GM12875 (cell line): Measurements from ENCODE around the gene RASEF.
"Not testable (repeated sequence)": the region's sequence is repeated elsewhere in the genome, so short reads cannot be mapped to it uniquely, and the experiment has no call there.

ENCODE experiments used
- H3K4me3 ChIP-seq: one replicate; pipeline ENCODE4 v1.5.1; 2011; ENCODE audit warnings: low read depth, low read length, control low read depth
- TF ChIP-seq, protein P1 (sequence below): IDR thresholded peaks from 2 replicates; pipeline ENCODE4 v1.5.1; 2011; ENCODE audit warnings: low read depth, mild to moderate bottlenecking, control low read depth, inconsistent platforms, low read length, moderate library complexity, borderline replicate concordance; ENCODE audit not compliant: insufficient read depth

RASEF gene

DNA sequence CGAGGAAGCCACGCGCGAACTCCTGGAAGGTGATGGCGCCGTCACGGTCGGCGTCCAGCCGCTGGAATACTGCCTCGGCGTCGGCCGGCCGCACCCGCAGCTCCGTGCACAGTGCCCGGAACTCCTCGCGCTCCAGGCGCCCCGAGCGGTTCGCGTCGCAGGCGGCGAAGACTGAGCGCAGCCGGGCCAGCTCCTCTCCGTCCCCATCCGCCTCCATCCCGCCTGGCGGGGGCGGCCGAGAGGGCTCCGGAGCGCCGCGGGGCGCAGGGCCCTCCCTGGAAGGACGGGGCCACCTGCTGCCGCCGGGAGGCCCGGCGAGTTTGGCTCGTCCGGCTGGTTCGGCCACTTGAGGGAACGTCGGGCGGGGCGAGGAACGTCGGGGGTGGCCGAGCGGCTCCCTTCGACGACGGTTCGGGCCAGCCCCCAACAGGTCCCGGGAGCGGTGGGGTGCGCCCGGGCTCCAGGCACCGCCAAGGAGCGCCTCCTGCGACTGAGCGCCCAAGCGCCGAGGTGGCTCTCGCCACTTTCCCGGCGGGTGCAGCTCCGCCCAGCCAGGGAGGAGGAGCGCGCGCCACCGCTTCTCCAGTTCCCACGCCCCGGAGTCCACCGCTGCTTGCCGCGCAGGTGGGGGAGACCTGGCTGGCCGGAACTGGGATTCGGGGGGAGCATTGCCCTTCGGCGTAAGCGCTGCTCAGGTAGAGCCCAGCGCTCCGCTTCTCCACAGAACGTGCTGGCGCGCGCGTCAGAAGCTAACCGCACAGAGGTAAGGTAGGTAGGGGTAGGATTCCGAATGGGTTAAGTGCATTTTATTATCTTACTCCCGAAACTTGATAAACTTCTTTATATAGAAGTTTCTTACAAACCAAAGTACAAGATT lies at the start of gene RASEF:
RASEF (minus strand) TSS at position 492 of the 877 bp plus-strand sequence; CDS start at position 217, 275 bp downstream.
- no peak within 1 kb of the TSS for H3K4me3 ChIP-seq

DNA sequence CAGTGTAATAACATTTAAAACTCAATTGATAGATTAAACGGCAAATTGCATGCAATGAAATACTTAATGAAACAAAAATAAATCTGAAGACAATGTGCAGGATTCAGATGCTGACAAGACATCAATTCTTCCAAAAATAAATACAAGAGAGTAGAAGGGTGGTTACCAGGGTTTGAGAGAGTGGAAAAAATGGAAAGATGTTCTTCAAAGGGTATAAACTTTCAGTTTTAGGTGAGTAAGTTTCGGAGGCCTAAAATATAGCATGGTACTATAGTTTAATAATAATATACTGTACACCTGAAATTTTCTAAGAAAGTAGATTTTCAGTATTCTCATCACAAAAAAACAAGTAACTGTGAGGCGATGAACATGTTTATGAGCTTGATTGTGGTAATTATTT lies 48.2 kb upstream of the RASEF start:
- TF ChIP-seq, protein P1, sequence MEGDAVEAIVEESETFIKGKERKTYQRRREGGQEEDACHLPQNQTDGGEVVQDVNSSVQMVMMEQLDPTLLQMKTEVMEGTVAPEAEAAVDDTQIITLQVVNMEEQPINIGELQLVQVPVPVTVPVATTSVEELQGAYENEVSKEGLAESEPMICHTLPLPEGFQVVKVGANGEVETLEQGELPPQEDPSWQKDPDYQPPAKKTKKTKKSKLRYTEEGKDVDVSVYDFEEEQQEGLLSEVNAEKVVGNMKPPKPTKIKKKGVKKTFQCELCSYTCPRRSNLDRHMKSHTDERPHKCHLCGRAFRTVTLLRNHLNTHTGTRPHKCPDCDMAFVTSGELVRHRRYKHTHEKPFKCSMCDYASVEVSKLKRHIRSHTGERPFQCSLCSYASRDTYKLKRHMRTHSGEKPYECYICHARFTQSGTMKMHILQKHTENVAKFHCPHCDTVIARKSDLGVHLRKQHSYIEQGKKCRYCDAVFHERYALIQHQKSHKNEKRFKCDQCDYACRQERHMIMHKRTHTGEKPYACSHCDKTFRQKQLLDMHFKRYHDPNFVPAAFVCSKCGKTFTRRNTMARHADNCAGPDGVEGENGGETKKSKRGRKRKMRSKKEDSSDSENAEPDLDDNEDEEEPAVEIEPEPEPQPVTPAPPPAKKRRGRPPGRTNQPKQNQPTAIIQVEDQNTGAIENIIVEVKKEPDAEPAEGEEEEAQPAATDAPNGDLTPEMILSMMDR: no peak
- H3K4me3 ChIP-seq: no peak overlapping the region

More for the DNA sequence above, at the start of gene RASEF:
- TF ChIP-seq, protein P1: no peak

- H3K4me3 ChIP-seq: no peak overlapping the region
- TF ChIP-seq, protein P1: no peak
Observed at GRCh38 chr9:83109296-83109695, 46.4 kb upstream of the RASEF start.

- TF ChIP-seq, protein P1: no peak
- no peak overlapping the region for H3K4me3 ChIP-seq
Observed at GRCh38 chr9:83108208-83108607, 45.3 kb upstream of the RASEF start.

DNA sequence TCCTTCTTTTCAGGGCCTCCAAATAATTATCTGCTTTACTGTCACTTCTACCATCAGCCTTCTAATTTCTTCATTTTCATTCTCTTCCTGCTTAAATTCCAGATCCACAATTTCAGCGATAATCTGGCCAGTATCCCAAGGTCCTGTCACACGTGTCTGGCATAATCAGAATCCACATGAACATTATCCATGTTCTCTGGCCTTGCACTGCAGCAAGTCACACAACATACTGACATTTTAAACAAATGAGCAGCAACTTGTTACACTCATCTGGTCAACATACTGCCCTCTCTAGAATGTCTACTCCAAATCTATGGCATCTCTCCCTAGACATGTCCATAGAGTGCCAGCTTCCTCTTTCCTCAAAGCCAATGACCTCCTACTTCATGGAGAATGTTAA lies 43.8 kb upstream of the RASEF start:
- H3K4me3 ChIP-seq: no peak overlapping the region
- TF ChIP-seq, protein P1: no peak

- TF ChIP-seq, protein P1: no peak
Observed at GRCh38 chr9:83106263-83106662, 43.3 kb upstream of the RASEF start.

DNA sequence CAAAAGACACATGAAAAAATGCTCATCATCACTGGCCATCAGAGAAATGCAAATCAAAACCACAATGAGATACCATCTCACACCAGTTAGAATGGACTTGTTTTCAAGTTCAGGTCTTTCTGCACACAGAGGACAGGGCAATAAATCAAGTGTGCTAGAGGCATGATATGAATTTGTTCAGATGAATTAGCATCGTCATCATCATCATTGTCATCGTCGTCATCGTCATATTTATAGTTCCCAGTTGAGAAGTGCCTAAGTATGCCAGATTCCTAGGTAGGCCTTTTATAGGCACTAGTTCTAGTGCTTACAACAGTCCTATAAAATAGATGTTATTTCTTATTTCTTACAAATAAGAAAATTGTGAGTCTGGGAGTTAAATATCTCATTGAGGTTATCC lies 34.7 kb upstream of the RASEF start:
- TF ChIP-seq, protein P1: no peak

More at GRCh38 chr9:83106263-83106662, 43.3 kb upstream of the RASEF start:
- no peak overlapping the region for H3K4me3 ChIP-seq

GRCh38 chr9:83093311-83093710 lies 30.4 kb upstream of the RASEF start:
- not testable (repeated sequence) for H3K4me3 ChIP-seq

More for the DNA sequence above, 34.7 kb upstream of the RASEF start:
- no peak overlapping the region for H3K4me3 ChIP-seq
